ENCODE measurements around the gene HLA-DQB1. TPM values are rescaled to one million over a fixed set of nuclear protein-coding genes. Genes with fewer than 3 reads are reported as not detected.
"Not testable (repeated sequence)": the region's sequence is repeated elsewhere in the genome, so short reads cannot be mapped to it uniquely, and the experiment has no call there.

The HLA-DQB1 gene
- total RNA-seq, 1 donor: not detected

DNA sequence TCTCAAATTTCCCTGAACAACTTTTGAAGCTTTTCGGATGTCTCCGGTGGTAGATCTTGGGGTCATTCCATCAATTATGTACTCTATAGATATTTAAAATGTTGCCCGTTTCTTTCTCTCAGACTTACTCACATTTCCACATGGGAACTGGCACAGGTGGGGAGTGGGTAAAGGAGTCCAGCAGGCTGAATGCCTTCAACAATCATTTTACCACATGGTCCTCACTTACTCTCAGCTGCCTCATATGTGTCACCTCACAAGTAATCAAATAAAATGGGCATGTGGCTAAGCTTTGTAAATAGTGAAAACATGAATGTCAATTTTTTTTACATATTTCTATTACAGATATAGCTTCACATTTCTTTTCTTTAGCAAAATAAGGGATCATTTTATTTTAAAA lies 28.6 kb downstream of the HLA-DQB1 start:
- no peak for TF ChIP-seq CTCF (IDR thresholded peaks at IDR 0.05; ENCODE audit: insufficient read depth, low read depth, low read length)
- DNase-seq (ENCODE audit: low read depth): no peak
- no peak overlapping the region for H3K4me3 ChIP-seq (ENCODE audit: low read depth, low read length)

DNA sequence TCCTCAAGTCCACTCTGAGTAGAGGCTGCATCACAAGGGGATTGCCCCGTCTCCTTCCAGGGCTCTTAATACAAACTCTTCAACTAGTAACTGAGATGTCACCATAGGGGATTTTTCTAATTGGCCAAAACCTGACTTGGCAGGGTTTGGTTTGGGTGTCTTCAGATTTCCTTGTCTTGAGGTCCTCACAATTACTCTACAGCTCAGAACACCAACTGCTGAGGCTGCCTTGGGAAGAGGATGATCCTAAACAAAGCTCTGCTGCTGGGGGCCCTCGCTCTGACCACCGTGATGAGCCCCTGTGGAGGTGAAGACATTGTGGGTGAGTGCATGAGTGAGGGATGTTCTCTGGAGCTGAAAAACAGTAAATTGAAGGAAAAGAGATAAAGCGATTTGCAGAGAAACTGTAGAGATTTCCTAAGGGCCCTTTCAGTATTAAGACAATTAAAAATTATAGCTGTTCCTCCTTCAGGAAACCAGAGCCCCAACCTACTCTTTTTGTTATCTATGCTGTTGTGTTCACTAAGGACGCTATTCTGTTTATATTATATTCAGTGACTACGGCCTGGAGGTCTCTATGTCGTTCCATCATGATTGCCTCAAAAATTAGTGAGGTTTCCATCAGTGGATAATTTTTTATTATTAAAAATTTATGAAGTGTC lies 29.1 kb downstream of the HLA-DQB1 start, which contains the start of gene HLA-DQA1:
Gene HLA-DQA1, plus strand, starts transcription at position 188 of the 662 bp plus-strand sequence. Its CDS starts 53 bp downstream, at position 241.
- no peak within 1 kb of the TSS for H3K4me3 ChIP-seq (ENCODE audit: low read depth, low read length)
- DNase-seq (ENCODE audit: low read depth): no peak
- TF ChIP-seq CTCF (IDR thresholded peaks at IDR 0.05; ENCODE audit: insufficient read depth, low read depth, low read length): no peak

DNA sequence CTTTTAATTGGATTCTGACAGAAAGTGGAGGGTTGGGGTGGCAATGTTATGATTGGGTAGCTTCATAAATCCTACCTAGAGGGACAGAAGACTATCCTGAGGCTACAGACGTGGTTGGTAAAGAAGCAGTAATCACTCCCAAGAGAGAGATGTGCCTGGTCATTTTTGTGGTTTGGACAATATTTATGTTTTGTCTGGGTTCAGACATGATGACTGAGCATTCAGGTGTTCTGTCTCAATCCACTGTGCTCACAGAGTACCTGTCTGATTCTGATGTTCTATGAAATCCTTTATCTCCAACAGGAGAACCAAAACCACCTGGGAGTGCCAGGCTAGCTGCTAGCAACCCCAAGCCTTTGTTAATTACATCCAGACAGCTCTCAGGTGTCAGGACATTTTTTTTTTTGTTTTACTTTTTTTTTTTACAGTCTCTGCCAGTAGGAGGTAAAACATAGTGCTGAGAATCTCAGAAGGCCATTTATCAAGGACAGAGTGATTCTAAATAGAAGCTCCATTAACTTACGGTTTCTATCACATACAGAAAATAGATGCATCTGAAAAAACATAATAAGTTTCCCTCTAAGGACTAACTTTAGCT lies 30.8 kb downstream of the HLA-DQB1 start:
- no peak for DNase-seq (ENCODE audit: low read depth)
- H3K4me3 ChIP-seq (ENCODE audit: low read depth, low read length): no peak overlapping the region
- no peak for TF ChIP-seq CTCF (IDR thresholded peaks at IDR 0.05; ENCODE audit: insufficient read depth, low read depth, low read length)

DNA sequence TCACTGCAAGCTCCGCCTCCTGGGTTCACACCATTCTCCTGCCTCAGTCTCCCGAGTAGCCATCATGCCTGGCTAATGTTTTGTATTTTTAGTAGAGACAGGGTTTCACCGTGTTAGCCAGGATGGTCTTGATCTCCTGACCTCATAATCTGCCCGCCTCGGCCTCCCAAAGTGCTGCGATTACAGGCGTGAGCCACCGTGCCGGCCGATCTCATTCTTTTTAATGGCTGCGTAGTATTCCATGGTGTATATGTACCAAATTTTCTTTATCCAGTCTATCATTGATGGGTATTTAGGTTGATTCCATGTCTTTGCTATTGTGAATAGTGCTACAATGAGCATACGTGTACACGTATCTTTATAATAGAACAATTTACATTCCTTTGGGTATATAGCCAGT lies 36.7 kb downstream of the HLA-DQB1 start:
- H3K4me3 ChIP-seq (ENCODE audit: low read depth, low read length); DNase-seq (ENCODE audit: low read depth): not testable (repeated sequence)

GRCh38 chr6:32627831-32628230 lies 38.6 kb downstream of the HLA-DQB1 start:
- DNase-seq (ENCODE audit: low read depth): peak; percentile 21
- H3K4me3 ChIP-seq (ENCODE audit: low read depth, low read length): no peak overlapping the region
- TF ChIP-seq CTCF (IDR thresholded peaks at IDR 0.05; ENCODE audit: insufficient read depth, low read depth, low read length): no peak

DNA sequence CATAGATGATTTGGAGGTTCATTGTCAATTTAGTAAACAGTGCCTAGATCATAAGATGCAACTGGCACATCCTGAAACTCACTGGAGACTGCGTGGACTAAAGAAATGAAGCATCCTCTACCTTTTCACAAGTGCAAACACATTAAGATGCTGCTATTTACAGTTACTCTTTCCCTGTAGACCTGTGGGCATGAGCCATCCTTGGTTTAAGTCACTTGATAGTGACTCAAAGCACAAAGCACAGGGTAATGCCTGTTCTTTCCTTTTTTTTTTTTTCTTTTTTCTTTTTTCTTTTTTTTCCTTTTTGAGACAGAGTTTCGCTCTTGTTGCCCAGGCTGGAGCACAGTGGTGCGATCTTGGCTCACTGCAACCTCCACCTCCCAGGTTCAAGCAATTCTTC lies 39.2 kb downstream of the HLA-DQB1 start:
- TF ChIP-seq CTCF (IDR thresholded peaks at IDR 0.05; ENCODE audit: insufficient read depth, low read depth, low read length): no peak
- H3K4me3 ChIP-seq (ENCODE audit: low read depth, low read length): no peak overlapping the region
- DNase-seq (ENCODE audit: low read depth): no peak

- TF ChIP-seq CTCF (IDR thresholded peaks at IDR 0.05; ENCODE audit: insufficient read depth, low read depth, low read length): no peak
- no peak overlapping the region for H3K4me3 ChIP-seq (ENCODE audit: low read depth, low read length)
- DNase-seq (ENCODE audit: low read depth): no peak
Measured at GRCh38 chr6:32625137-32625536, 41.3 kb downstream of the HLA-DQB1 start.

Data from fibroblast of villous mesenchyme (primary cell).